Gastrocnemius medialis (tissue), 4 donors: ENCODE data around the gene KLC3.

Source experiments
- CTCF ChIP-seq, 5 experiments: fragments of 450-650 bp in 3 of 5; fragments of 200-600 bp in 2 of 5; sonication (generic) in 2 of 5; IDR thresholded peaks in 4 of 5; conservative IDR thresholded peaks in 1 of 5; 1 replicate in 4 of 5; 2 replicates in 1 of 5; pipeline ENCODE4 v1.5.1; 2016 to 2019; ENCODE audit warnings: antibody characterized with exemption in 5 of 5, mild to moderate bottlenecking in 3 of 5, moderate library complexity in 3 of 5
- POLR2A ChIP-seq, 2 donors: fragments of 450-650 bp; IDR thresholded peaks; one replicate each; pipeline ENCODE4 v1.6.1; 2017; ENCODE audit warnings: antibody characterized with exemption in 2 of 2, mild to moderate bottlenecking in 2 of 2, moderate library complexity in 2 of 2

- TF ChIP-seq POLR2A (IDR thresholded peaks at IDR 0.05), result no peak
- TF ChIP-seq CTCF (IDR thresholded peaks at IDR 0.05 in 4 of 5, conservative IDR thresholded peaks at IDR 0.05 in 1 of 5), result no peak
Measured at GRCh38 chr19:45368737-45369340, 28.3 kb downstream of the KLC3 start.
